ENCODE data around the gene LAMB3.
"Not testable (repeated sequence)": the region's sequence is repeated elsewhere in the genome, so short reads cannot be mapped to it uniquely, and the experiment has no call there.

Gene LAMB3

DNA sequence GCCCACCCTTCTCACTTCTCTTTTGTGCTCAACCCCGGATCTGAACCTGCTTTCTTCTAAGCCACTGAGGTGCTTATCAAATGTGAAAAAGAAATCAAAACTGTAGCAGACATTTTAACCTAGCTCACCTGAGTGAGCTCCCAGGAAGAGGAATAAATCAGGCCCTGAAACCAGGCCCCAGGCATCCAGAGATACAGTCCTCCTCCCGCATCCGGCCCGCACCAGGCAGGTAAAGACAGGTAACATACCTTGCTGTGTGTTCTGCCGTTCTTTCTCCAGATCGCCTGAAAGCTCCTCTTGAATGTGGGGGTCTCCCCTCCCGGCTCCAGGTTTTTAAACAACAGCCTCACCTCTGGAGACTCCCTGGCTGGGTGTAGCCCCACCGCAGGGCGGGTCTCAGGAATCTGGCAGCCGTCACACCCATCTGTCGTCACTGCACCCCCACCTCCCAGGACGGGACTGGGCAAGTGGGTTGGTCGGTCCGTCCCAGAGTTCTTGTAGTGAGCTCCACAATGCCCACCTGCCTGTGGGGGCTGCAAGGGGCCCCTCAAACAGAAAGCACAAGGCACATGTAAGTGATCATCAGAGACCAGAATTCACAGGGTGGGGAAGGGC is at the start of gene LAMB3:
LAMB3 (minus strand) TSS at position 305 of the 615 bp plus-strand sequence. CDS start 1,481 bp downstream, outside the sequence.
- DNase-seq: no peak

DNA sequence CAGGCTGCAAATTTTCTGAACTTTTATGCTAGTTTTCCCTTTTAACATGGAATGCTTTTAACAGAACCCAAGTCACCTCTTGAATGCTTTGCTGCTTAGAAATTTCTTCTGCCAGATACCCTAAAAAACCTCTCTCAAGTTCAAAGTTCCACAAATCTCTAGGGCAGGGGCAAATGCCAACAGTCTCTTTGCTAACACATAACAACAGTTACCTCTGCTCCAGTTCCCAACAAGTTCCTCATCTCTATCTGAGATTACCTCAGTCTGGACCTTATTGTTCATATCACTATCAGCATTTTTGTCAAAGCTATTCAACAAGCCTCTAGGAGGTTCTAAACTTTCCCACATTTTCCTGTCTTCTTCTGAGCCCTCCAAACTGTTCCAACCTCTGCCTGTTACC is 48.5 kb upstream of the LAMB3 start:
- DNase-seq: not testable (repeated sequence)

DNA sequence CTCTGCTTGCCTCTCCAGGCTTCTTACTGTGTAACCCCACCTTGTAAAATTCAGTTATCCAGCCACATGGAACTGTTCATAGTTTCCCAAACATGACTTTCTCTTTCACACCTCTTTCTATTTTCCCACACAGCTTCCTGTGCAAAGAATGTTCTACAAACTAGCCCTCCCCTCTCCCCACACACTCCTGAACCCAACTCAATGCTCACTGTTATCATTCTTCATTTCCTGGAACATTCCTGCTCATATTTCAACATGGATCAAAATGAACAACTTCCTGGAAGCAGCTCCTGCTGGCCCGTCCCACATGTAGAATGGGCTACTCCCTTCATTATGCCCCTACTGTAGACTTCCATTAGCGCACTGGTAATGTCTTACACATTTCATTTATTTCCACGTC is 44.9 kb upstream of the LAMB3 start:
- DNase-seq: no peak

DNA sequence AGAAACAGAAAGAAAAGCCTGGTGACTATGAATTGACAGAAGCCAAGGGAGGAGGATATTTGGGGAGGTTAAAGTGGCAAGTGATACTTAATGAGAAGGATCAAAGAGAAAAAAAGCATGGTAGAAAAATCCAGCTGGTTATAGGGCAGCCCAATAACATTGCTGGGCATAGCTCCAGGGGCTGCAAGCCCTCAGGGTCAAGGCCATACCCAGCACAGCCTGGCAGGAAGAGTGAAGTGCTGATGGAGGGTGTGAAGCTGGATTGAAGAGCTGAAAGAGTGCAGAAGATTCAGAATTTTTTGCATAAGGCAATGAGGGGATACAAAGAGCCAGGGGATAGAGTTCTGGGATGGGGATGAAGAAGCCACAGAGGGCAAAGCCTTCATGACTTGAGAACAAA is 44.4 kb upstream of the LAMB3 start:
- DNase-seq: no peak

DNA sequence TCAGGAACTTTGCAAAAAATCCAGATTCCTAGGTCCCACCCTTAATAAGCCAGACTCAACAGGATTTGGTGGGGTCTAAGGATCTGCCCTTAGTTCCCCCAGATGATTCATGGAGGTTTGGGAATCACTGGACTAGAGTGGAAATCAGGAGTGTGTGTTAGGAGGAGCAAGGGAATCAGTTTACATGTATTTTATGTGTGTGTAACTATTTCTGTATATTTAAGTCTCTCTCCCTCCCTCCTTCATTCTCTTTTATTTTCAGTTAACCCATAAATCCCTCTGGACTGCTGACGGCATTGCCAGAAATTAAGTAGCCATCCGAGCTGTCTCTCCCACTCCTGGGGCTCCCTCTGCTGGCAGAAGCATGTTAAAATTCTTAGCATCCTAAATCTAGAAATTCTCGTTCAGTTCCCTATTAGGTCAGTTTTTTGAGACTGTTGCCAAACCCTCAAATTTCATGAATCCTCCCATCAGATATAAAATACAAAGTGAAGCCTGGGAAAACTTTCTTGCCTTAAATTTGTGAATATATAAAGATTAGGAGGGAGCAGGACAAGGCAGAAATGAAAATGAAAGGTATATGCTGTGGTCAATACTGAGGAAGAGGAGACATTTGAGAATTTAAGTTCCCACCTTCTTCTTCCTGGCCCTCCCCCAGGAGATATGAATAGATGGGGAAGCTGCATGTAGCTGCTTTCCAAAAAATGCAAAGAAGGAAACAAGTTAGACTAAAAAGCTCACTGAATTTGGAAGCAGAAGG is 40.7 kb upstream of the LAMB3 start:
- DNase-seq: no peak

DNA sequence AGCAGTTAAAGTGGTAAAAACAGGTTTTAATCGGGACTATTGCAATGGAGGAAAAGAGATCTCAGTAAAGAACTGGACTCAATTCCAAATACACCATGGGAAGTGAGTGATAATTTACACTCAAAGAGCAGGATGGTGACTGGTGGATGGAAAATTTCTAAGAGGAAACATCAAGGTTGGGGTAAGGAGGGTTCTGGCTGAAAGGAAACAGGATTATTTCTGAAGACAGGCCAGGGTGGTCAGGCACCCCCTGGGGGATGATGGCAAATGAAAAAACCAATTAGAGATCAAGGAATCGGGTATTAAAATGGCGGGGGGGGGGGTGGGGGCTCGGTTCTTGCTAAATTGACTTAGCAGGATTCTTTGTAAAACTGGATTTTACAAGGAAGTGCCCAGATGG is 40.1 kb upstream of the LAMB3 start:
- DNase-seq: no peak

DNA sequence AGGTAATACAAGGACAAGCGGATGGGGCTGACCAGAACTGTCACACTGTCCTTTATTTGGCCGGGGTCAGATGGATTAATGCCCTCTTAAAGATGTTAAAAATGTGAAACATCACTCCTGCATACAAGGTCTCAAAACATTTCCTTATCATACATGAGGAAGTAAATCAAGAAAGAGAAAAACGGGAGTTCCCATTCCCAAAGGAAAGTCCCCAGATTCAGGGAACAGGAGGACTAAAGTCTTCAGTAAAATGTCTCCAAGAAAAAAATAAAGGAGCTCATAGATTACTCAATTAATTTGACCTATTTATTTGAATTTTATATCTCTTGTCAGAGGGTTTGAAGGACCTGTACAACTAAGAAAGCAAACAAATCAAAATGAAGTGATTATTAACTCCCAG is 39.0 kb upstream of the LAMB3 start:
- no peak for DNase-seq

DNA sequence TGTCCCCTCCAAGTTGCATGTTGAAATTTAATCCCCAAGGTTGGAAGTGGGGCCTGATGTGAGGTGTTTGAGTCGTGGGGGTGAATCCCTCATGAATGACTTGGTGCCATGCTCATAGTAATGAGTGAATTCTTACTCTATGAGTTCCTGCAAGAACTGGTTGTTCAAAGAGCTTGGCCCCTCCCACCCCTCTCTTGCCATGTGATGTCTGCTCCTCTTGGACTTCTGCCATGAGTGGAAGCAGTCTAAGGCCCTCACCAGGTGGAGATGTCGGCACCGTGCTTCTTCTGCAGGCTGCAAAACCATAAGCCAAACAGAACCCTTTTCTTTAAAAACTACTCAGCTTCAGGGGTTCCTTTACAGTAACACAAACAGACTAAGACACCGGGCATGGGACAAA is 37.3 kb upstream of the LAMB3 start:
- DNase-seq: no peak

DNA sequence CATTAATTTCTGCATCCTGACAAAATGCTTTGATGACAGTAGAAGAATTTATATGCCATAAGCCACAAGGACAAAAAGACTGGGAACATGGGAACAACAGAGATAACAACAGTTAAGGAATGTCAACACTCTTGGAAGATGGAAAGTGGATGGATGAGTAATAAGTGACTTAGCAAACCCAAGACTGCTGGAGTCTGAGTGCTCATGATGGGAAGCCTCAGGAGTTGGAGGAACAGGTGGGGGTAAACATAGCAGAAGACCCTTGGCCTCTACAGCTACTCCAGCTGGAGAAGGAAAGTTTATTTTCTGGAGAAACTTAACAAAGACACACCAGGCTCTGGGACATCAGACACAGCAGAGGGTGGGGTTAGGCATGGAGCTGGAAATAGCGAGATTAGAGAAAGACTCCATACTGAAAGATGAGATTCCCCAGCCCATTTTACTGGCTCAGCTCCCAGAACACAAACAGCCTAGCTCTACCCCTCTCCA is 36.6 kb upstream of the LAMB3 start:
- no peak for DNase-seq

DNA sequence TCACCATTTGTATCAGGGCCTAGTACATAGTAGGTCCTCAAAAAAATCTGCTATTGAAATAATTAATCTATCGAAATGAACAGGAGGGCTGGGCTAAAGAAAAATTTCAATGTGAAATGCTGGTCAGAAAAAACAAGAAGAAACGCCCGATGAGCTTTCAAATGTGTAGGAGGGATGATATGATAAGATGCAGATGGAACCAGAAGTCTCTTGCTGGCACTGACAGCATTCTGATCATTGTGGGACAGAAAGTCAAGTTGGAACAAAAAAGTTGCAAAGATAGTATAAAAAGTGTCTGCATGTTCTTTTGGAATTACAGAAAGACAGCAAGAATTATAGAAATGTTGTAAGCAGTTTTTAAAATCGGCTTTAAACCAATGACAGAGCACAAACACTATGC is 34.1 kb upstream of the LAMB3 start:
- DNase-seq: no peak

DNA sequence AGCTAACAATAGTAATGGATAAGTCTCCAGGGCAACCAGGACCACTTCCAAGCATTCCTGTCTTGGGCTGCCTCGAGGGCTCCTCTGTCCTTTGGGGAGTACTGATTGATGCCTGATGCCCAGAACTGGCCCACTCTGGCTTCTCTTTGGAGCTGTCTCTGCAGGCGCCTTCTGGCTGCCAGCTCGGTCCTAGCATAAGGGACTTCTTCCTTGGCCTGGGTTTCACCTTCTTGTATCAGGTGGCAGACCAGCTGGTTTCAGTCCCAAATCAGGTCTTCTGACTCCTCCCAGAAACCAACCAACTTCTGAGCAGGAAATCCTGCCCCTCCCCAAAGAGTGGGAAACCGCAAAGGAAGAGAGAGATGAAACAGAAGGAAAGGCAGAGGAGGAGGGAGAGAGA is 33.6 kb upstream of the LAMB3 start:
- no peak for DNase-seq

DNA sequence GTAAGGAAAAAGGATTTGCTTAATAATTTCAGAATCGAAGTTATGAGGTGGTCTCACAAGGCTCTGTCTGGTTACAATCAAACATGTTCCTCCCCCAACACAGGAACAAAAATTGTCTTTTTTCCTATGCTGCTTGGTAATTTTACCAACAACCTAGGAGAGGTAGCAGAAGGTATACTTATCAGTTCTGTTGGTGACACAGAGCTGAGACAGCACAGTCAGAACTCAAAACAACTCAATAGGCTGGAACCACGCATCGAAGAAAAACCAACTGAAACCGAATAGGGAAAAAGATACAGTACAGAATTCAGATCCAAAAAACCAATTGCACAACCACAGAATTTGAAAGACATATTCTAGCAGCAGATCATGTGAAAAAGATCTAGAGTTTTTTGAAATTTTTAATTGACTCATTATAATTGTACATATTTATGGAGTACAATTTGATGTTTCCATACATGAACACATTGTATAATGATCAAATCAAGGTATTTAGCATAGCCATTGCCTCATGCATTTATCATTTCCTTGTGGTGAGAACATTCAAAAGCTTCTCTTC is 26.8 kb upstream of the LAMB3 start:
- DNase-seq: no peak

DNA sequence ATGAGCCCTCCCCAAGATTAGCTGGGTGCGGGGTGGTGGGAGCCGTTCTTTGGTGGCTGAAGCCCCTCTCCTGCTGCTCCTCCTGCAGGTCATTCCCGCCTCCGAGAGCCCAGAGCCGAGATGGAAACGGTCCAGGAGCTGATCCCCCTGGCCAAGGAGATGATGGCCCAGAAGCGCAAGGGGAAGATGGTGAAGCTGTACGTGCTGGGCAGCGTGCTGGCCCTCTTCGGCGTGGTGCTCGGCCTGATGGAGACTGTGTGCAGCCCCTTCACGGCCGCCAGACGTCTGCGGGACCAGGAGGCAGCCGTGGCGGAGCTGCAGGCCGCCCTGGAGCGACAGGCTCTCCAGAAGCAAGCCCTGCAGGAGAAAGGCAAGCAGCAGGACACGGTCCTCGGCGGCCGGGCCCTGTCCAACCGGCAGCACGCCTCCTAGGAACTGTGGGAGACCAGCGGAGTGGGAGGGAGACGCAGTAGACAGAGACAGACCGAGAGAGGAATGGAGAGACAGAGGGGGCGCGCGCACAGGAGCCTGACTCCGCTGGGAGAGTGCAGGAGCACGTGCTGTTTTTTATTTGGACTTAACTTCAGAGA is 23.4 kb upstream of the LAMB3 start:
- no peak for DNase-seq

DNA sequence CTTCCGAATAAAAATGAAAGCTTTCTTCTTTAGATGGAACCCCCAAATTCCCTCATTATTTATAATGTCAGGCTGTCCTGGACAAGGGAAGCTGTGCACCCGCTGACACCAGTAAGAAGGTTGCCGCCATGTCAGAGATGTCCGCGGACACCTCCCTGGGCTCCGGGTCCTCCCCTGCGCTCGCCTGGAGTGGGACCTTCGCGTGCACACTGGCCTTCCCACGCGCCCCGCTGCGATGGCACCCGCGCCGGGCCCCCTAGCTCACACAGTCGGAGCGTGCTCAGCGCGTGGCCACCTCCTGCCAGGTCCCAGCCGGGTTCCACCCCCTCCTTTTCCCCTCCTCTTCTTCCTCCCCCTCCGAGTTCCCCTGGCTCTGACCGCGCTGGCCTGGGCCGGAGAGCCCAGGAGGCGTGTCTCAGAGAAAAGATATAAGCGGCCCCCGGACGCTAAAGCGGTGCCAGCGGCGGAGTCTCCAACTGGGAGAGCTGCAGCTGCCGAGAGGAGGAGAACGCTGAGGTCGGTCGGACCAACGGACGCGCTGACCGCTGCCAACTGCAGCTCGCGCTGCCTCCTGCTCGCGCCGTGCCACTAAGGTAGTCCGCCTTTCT is 22.8 kb upstream of the LAMB3 start, which contains the start of gene G0S2:
G0S2 (plus strand) TSS at position 456 of the 608 bp plus-strand sequence. CDS start 273 bp downstream, outside the sequence.
- DNase-seq: peak; percentile 63

DNA sequence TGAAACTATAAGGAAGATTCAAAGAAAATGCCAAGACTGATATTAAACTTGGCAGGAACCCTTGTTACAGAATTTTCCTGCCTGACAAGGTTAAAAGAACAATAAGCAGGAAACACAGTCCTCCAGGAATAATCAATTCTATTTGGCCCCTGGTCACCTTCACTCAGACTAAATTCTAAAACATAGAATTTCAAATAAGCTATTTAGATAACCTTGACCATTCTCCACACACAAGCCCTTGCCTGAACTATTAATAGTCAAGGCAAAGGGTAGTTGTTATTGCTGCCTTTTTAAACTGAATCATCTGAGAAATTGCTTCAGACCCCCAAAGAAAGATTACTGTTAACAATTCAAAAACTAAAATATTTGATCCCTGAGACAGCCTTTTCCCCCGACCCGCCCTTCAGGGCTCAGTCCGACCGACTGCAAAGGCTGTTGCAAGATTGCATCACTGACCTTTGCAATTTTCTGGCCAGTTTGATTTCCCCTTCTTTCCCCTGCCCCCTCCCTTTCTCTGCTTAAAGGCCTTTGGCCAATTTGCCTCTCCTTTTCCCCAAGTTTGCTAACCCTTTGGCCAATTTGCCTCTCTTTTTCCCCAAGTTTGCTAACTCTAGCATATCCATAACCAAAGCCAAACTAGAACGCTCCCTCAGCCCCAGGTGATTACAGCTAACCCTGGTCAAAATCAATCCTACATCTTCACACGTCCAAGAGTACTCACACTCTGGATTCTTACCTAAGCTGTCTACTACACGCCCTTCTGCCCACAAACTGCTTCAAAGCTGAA is 21.6 kb upstream of the LAMB3 start:
- no peak for DNase-seq

DNA sequence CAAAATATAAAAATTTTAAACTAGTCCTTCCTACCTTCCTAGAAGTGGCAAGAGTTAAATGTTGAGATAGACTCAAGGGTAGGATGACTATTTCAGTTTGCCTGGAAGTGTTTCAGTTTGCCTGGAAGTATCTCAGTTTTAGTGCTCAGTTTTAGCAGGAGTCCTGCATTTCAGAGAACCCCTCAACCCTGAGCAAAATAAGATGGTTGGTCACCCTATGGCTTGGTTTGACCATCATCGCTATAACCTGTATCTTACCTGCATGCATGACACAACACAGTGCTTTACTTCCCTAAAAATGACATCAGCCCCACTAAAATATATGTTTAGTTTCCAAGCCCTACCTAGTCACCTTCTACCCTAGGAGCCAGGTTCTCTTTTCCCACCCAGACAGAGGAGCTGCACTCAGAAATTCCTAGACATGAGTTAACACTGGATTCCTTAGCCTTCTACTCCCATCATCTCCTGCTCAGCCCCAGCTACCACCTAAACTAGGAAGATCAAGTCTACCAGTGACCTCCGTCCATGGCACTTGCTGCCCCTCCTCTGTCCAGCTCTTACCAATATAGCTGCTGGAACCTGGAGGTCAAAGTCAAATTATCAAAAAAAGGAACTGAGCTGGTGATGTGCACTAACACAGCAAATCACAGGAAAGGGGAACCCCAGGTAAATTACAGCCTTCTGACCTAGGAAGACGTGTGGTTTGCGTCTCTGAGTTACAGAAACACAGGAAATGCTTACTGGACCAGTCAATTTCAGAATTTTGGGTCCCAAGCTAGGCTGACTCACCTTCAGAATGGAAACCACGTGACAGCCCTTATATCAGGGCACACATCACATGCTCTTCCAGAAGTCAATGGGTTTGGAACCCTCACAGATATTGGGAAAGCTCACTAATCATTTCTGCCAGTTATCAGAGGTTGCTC is 20.7 kb upstream of the LAMB3 start:
- DNase-seq: no peak

DNA sequence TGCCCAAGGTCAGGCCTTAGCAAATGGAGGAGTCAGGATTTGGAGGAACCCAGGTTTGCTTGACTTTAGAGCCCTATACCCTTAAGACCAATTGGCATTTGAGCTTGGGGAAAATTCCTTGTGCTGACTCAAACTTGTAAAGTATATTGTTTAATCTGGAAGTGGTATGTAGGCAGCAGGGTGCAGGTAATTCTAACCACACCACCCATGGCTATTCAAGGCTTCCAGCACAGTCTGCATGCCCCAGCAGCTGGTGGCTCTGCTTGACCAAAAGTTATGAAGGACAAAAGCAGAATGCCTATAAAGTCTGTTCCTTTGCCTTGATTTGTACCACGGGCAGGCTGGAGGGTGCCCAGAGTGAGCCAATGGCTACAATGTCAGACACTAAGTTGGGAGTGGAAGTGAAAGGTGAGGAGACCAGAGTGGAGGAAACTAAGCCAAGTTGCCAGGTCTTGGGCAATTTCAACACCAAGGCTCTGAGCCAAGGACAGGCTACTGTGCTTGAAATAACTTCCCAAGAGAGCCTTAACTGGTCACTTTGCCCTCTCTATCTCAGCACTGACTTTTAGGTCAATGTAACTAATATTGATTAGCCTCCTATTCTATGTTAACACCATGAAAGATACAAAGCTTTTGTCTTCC is 18.3 kb upstream of the LAMB3 start:
- DNase-seq: no peak

DNA sequence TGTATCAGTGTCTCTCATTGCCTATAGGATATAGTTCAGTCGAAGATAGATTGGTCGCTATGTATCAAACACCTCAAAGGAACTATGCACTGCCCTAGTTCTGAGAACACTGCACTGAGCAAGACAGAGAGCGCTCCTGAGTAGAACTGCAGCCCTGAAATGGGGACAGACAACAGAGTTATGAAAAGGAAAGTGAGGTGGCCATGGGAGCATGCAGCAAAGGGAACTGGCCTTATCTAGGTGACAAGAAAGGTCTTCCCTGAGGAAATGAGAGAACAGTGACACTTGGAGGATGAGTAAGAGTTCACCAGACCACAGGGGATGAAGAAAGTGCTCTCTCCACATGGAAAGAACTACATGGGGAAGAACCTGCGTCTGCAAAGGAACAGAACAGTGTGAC is 15.5 kb upstream of the LAMB3 start:
- DNase-seq: no peak

DNA sequence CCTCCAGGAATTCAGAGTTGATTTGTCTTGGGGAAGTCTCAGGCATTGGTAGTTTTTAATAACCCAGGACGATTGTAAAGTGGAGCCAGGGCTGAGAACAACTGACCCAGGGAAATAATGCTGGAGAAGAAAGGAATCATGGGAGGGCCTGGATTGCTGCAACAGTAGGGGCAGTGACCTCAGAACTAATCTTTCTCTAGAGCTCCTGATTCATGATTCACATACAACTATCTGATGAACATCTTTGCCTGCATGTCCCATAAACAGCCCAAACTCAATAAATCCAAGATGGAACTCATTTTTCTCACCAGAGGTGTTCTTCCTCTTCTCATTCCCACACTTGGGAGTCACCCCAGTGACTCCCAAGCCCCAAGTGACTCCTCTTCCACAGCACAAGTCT is 14.9 kb upstream of the LAMB3 start:
- no peak for DNase-seq

DNA sequence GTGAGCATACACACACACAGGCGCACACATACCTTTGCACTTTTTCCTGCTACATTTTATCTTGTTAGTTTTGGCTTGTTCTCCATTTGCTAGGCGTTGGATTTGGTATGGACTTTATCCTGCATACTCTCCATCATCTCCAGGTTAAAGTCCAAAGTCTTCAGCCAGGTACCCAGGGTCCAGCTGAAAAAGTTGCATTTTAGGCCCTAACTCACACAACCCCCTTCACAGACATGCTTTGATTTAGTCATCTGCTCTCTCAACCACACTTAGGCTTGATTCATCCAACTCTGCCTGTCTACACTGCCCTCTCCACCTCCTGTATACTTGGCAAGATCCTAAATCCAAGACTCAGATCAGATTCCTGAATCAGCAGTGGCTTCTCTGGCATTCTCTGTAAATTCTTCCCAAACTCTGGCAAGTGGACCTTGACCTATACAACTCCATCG is 10.7 kb upstream of the LAMB3 start:
- no peak for DNase-seq

DNA sequence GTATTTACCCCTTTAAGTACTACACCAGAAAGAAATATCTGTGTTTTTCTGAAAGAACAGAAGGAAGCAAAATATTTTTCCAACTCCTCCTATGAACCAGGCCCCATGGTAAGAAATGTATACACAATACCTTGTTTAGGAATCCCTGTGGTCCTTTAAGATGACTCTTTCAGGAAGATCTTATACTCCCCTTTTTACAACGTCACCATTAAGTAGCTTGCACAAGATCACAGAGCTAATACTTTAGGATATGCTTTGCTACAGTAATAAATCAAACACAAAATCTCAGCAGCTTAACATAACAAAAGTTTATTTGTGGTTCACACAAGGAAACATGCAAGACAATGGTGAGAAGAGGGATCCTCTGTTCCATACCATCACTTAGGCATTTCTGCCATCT is 8.8 kb upstream of the LAMB3 start:
- DNase-seq: no peak

Measured in cortex of kidney (tissue), 1 donor.